GM12878 (cell line): ENCODE measurements around the gene YWHAQ. TPM values are rescaled to one million over a fixed set of nuclear protein-coding genes. Genes with fewer than 3 reads are reported as not detected.

ENCODE experiments used
- ATAC-seq: fragments of 200-7000 bp; cut with Tn5 transposase; 3 replicates; pipeline ENCODE4 v1.9.1; 2020; ENCODE audit warnings: mild to moderate bottlenecking, moderate library complexity
- BruUV-seq: library from RNA; stranded (reverse); fragments of 400-500 nt; replicated peaks from 2 replicates; lab custom pipeline; 2021; lab: Mats Ljungman, UMichigan
- CTCF ChIA-PET: fragments of 300-600 bp; sonication (Branson Sonifier 250); formaldehyde crosslinking; extraction: SDS; loops from one replicate; lab custom pipeline; 2021; ENCODE audit warnings: inconsistent platforms; lab: Yijun Ruan, JAX
- POLR2A ChIA-PET: fragments of 350-600 bp; formaldehyde crosslinking; extraction: SDS; loops from one replicate; lab custom pipeline; 2021; ENCODE audit warnings: inconsistent platforms; lab: Charles Lee
- RAD21 ChIA-PET: fragments of 300-600 bp; sonication (Branson Sonifier 250); formaldehyde crosslinking; loops from one replicate; lab custom pipeline; 2023; ENCODE audit warnings: antibody characterized with exemption; ENCODE audit not compliant: unreplicated experiment; lab: Charles Lee
- SMC1A ChIA-PET: fragments of 300-600 bp; sonication (Branson Sonifier 250); formaldehyde crosslinking; loops from one replicate; lab custom pipeline; 2023; ENCODE audit not compliant: unreplicated experiment, uncharacterized antibody; lab: Charles Lee
- DNase-seq: peaks from one replicate; pipeline ENCODE4 v3.0.0-alpha.2; 2011; ENCODE audit warnings: low read depth, low spot score
- FAIRE-seq: peaks from 3 replicates; lab custom pipeline; 2011; peaks lifted over from hg19 to GRCh38; lab: Jason Lieb, UNC
- H2AFZ ChIP-seq: 2 replicates; pipeline ENCODE4 v1.6.0; 2011; ENCODE audit warnings: low read depth, low read length, control low read depth; ENCODE audit not compliant: control insufficient read depth
- H3K27ac ChIP-seq: 2 replicates; pipeline ENCODE4 v1.5.1; 2011; ENCODE audit warnings: control low read depth; ENCODE audit not compliant: control insufficient read depth, insufficient read depth
- H3K27me3 ChIP-seq, 2 experiments: replicated peaks in 1 of 2; 2 replicates each; pipeline versions ENCODE4 v1.6.0 to v1.6.1; 2011; ENCODE audit warnings: low read length in 1 of 2; ENCODE audit not compliant: control insufficient read depth in 2 of 2, insufficient read depth in 2 of 2
- H3K36me3 ChIP-seq, 2 experiments: 2 replicates each; pipeline ENCODE4 v1.5.1; 2011; ENCODE audit warnings: low read length in 1 of 2; ENCODE audit not compliant: control insufficient read depth in 2 of 2, insufficient read depth in 2 of 2
- H3K4me1 ChIP-seq: 2 replicates; pipeline ENCODE4 v1.6.1; 2011; ENCODE audit warnings: mild to moderate bottlenecking, low read length, moderate library complexity, mixed read lengths; ENCODE audit not compliant: control insufficient read depth, insufficient read depth
- H3K4me2 ChIP-seq: 2 replicates; pipeline ENCODE4 v1.6.0; 2011; ENCODE audit warnings: control low read depth; ENCODE audit not compliant: control insufficient read depth, insufficient read depth
- H3K4me3 ChIP-seq: fragments of 200-600 bp; sonication (generic); 2 replicates; pipeline ENCODE4 v1.5.1; 2016
- H3K79me2 ChIP-seq: 2 replicates; pipeline ENCODE4 v1.6.0; 2011; ENCODE audit warnings: low read length; ENCODE audit not compliant: control insufficient read depth, insufficient read depth
- H3K9ac ChIP-seq: 2 replicates; pipeline ENCODE4 v1.8.0; 2011; ENCODE audit warnings: low read length, control low read depth, mixed read lengths; ENCODE audit not compliant: control insufficient read depth, insufficient read depth
- H3K9me3 ChIP-seq: replicated peaks from 3 replicates; pipeline ENCODE4 v1.5.1; 2011; ENCODE audit warnings: mild to moderate bottlenecking, low read length; ENCODE audit not compliant: control insufficient read depth, insufficient read depth
- H4K20me1 ChIP-seq: 2 replicates; pipeline ENCODE4 v1.6.0; 2011; ENCODE audit not compliant: control insufficient read depth, insufficient read depth
- ATF7 ChIP-seq: fragments of 450-650 bp; IDR thresholded peaks from 2 replicates; pipeline ENCODE4 v1.6.1; 2016; ENCODE audit warnings: low read depth, mild to moderate bottlenecking
- DPF2 ChIP-seq: fragments of 450-650 bp; IDR thresholded peaks from 2 replicates; pipeline ENCODE4 v1.6.1; 2017; ENCODE audit warnings: mild to moderate bottlenecking
- ETV6 ChIP-seq, 2 experiments: fragments of 450-650 bp in 1 of 2; IDR thresholded peaks in 1 of 2; conservative IDR thresholded peaks in 1 of 2; 2 replicates each; pipeline ENCODE4 v1.6.1; 2014; ENCODE audit warnings: antibody characterized with exemption in 1 of 2, borderline replicate concordance in 1 of 2, low read depth in 1 of 2, mild to moderate bottlenecking in 1 of 2, moderate library complexity in 1 of 2
- JUNB ChIP-seq: IDR thresholded peaks from 2 replicates; pipeline ENCODE4 v1.6.1; 2016; ENCODE audit warnings: antibody characterized with exemption, mild to moderate bottlenecking
- JUND ChIP-seq: IDR thresholded peaks from 2 replicates; pipeline ENCODE4 v1.6.1; 2012; ENCODE audit warnings: low read depth, mild to moderate bottlenecking, low read length, improper control_type of control experiment, moderate library complexity
- MTA2 ChIP-seq: fragments of 450-650 bp; IDR thresholded peaks from 2 replicates; pipeline ENCODE4 v1.6.1; 2016; ENCODE audit warnings: low read depth, mild to moderate bottlenecking, moderate library complexity
- ZZZ3 ChIP-seq: IDR thresholded peaks from 2 replicates; pipeline ENCODE4 v1.6.1; 2011; ENCODE audit warnings: low read depth; ENCODE audit not compliant: control insufficient read depth, insufficient read length
- WGBS: methylation state at CpG from one replicate; pipeline ENCODE4 v1.1.6; 2016; ENCODE audit warnings: low lambda C conversion rate; ENCODE audit not compliant: insufficient replicate concordance, insufficient coverage; ENCODE audit errors: missing lambda C conversion rate; 5-methylcytosine and 5-hydroxymethylcytosine counted together
- in situ Hi-C: fragments of 300-500 bp; cut with MboI; formaldehyde crosslinking; loops from 9 replicates; pipeline ENCODE4 v1.14.3; 2018; ENCODE audit warnings: mixed read lengths
- intact Hi-C: fragments of 100-400 bp; cut with micrococcal nuclease; formaldehyde crosslinking; loops from one replicate; pipeline ENCODE4 v1.14.2; 2022; ENCODE audit not compliant: unreplicated experiment
- polyA plus RNA-seq, 11 experiments: library from polyadenylated mRNA; depleted of rRNA in 4 of 11; unstranded in 6 of 11; stranded (reverse) in 5 of 11; fragments of >200 nt; fragmentation: Nextera tagmentation in 4 of 11; fragmentation: Illumina TruSeq in 1 of 11; extraction: Ambion mirVana in 4 of 11; extraction: Trizol in 1 of 11; gene quantifications; 1 replicate in 1 of 11; 2 replicates in 10 of 11; pipeline versions ENCODE4 v1.2.1 to v1.2.3, GENCODE V29; 2011 to 2016; ENCODE audit warnings: inconsistent platforms in 2 of 11, missing spikeins in 2 of 11, low read depth in 1 of 11
- total RNA-seq, 4 experiments: library from RNA; depleted of rRNA in 3 of 4; stranded (reverse); fragments of >200 nt in 3 of 4; fragmentation: Illumina TruSeq in 1 of 4; extraction: Trizol in 1 of 4; gene quantifications; 2 replicates each; pipeline versions ENCODE4 v1.2.1 to v1.2.3, GENCODE V29; 2013 to 2021
- TF ChIP-seq, protein P1 (sequence below): fragments of 450-650 bp; formaldehyde crosslinking; IDR thresholded peaks from 2 replicates; pipeline ENCODE4 v1.4.0; 2020; ENCODE audit warnings: mild to moderate bottlenecking, moderate library complexity

Gene YWHAQ
- total and polyA plus RNA-seq, 10 of the 15 experiments (the other 5 are each of a cell fraction or from before 2014, with no cell fraction given), result 63.0 to 515 (median 219) TPM

DNA sequence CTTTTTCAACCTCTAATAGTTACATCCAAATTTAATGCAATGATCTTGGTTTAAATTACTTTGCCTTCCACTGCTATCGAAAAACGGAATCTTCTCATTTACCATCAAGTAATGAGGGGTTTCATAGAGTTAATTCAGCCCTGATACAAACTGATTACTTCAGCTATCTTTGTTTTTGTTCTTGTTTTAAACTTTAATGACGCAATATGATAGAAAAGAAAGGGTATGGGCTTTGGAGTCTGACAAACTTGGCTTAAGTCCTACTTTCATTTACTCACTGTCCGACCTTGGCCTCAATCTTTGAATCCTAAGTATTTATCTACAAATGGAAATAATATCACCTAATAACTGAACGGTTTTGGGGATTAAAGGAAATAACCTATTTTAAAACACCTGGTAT is 91.3 kb downstream of the YWHAQ start:
- intact Hi-C loops (loop anchor here (2.0 kb wide), 1 partner anchor 15 kb away; the partner anchor contains the start of gene ADAM17), in situ Hi-C loops (no loop called here)
- ATAC-seq, result peak; percentile 64
- no TSS peak for BruUV-seq
- Histone ChIP-seq H3K36me3 (no peaks in the 10 kb centered on the region), H4K20me1 (no peaks in the 10 kb centered on the region), H2AFZ (no peak overlapping the region), H3K79me2 (peaks cover 40% of the 10 kb centered on the region), H3K27me3 (no peaks in the 10 kb centered on the region), H3K9me3 (no peaks in the 10 kb centered on the region), H3K27ac (peak overlapping the region; percentile 61), H3K4me2 (peak overlapping the region; percentile 26), H3K4me1 (peaks cover 34% of the 10 kb centered on the region), H3K4me3 (peak overlapping the region; percentile 6; the same call in 1 of the 2 replicates), H3K9ac (no peak overlapping the region)
- no peak for FAIRE-seq
- no peak for DNase-seq
- POLR2A ChIA-PET, result interaction anchor here (0.7 to 6.9 kb wide), 5 partner anchors 9 to 869 kb away, joined by 3 to 64 read pairs (median 9); partner anchors contain the start of genes ADAM17, IAH1 and YWHAQ
- no peak for TF ChIP-seq ZZZ3
- peak; percentile 72; the same call in 1 of the 2 replicates for TF ChIP-seq ATF7
- TF ChIP-seq ETV6 (conservative IDR thresholded peaks at IDR 0.05 in 1 of 2, IDR thresholded peaks at IDR 0.05 in 1 of 2; ENCODE audit: borderline replicate concordance in 1 of 2, low read depth in 1 of 2), result no peak
- no peak for TF ChIP-seq JUNB
- TF ChIP-seq JUND, result no peak
- TF ChIP-seq DPF2, result 0 out of 2 replicates have a peak, but pooled peaks have one; percentile 12
- TF ChIP-seq, protein P1, sequence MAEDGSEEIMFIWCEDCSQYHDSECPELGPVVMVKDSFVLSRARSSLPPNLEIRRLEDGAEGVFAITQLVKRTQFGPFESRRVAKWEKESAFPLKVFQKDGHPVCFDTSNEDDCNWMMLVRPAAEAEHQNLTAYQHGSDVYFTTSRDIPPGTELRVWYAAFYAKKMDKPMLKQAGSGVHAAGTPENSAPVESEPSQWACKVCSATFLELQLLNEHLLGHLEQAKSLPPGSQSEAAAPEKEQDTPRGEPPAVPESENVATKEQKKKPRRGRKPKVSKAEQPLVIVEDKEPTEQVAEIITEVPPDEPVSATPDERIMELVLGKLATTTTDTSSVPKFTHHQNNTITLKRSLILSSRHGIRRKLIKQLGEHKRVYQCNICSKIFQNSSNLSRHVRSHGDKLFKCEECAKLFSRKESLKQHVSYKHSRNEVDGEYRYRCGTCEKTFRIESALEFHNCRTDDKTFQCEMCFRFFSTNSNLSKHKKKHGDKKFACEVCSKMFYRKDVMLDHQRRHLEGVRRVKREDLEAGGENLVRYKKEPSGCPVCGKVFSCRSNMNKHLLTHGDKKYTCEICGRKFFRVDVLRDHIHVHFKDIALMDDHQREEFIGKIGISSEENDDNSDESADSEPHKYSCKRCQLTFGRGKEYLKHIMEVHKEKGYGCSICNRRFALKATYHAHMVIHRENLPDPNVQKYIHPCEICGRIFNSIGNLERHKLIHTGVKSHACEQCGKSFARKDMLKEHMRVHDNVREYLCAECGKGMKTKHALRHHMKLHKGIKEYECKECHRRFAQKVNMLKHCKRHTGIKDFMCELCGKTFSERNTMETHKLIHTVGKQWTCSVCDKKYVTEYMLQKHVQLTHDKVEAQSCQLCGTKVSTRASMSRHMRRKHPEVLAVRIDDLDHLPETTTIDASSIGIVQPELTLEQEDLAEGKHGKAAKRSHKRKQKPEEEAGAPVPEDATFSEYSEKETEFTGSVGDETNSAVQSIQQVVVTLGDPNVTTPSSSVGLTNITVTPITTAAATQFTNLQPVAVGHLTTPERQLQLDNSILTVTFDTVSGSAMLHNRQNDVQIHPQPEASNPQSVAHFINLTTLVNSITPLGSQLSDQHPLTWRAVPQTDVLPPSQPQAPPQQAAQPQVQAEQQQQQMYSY (CRISPR knock-in tag), result no peak
- 0 out of 2 replicates have a peak, but pooled peaks have one; percentile 8 for TF ChIP-seq MTA2
- SMC1A ChIA-PET, result interaction anchor here (1.0 to 10.6 kb wide), 8 partner anchors 9 to 116 kb away, joined by 3 to 152 read pairs (median 5); partner anchors contain the start of gene ADAM17
- RAD21 ChIA-PET, result interaction anchor here (0.7 to 7.2 kb wide), 6 partner anchors 10 to 118 kb away, joined by 3 to 54 read pairs (median 4); partner anchors contain the start of genes ADAM17 and YWHAQ
- 98% methylated on average over 5 of the region's 5 CpGs for WGBS
- CTCF ChIA-PET, result interaction anchor here (0.8 to 3.2 kb wide), 5 partner anchors 9 to 398 kb away, joined by 3 to 27 read pairs (median 5); partner anchors contain the start of gene ADAM17
